Measurements from ENCODE around the gene TDO2.

DNA sequence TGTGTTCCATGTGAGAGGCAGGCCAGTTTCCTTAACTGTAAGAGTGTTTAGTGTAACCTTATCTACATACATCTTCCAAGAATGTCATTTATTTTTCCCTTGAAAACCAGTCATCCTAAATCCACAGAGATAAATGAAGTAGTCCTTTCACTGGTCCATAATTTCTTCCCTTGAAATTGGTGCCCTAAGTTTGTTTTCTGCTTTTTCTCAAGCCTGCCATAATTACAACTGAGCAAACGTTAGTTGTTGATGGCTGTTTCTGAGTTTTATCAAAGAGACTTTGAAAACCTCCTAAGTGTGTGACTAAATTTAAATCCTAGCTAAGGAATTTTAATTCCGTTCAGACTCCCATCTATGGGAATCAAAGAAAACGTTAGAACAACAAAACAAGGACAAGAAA is 3.6 kb upstream of the TDO2 start:
- TF ChIP-seq, protein P1, sequence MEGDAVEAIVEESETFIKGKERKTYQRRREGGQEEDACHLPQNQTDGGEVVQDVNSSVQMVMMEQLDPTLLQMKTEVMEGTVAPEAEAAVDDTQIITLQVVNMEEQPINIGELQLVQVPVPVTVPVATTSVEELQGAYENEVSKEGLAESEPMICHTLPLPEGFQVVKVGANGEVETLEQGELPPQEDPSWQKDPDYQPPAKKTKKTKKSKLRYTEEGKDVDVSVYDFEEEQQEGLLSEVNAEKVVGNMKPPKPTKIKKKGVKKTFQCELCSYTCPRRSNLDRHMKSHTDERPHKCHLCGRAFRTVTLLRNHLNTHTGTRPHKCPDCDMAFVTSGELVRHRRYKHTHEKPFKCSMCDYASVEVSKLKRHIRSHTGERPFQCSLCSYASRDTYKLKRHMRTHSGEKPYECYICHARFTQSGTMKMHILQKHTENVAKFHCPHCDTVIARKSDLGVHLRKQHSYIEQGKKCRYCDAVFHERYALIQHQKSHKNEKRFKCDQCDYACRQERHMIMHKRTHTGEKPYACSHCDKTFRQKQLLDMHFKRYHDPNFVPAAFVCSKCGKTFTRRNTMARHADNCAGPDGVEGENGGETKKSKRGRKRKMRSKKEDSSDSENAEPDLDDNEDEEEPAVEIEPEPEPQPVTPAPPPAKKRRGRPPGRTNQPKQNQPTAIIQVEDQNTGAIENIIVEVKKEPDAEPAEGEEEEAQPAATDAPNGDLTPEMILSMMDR (IDR thresholded peaks at IDR 0.05) = no peak
- no peak for TF ChIP-seq POLR2A (IDR thresholded peaks at IDR 0.05)

Measured in lower leg skin (tissue), 3 donors.